Stimulated activated naive CD8-positive, alpha-beta T cell treated with anti-CD3 and anti-CD28 coated beads, Interleukin-15, Interleukin-2, amounts not matched to agents 100 U/mL and 50 U/mL, for 24 hours (primary cell): ENCODE measurements around the gene CTNNBIP1.

Source experiments
- ATAC-seq: fragments of 150-1000 bp; cut with Tn5 transposase; one replicate; pipeline ENCODE4 v1.10.0; 2021
- DNase-seq: peaks from one replicate; pipeline ENCODE4 v3.0.0; 2021

CTNNBIP1 gene

GRCh38 chr1:9853249-9853595, 56.8 kb downstream of the CTNNBIP1 start:
- DNase-seq (no peak), ATAC-seq (no peak)

- ATAC-seq: no peak
- no peak for DNase-seq
These were observed 57.4 kb downstream of the CTNNBIP1 start for GRCh38 chr1:9852410-9853248.

GRCh38 chr1:9852004-9852403, 58.1 kb downstream of the CTNNBIP1 start:
- no peak for DNase-seq
- no peak for ATAC-seq

GRCh38 chr1:9850442-9851162, 59.5 kb downstream of the CTNNBIP1 start:
- ATAC-seq: no peak
- no peak for DNase-seq

- no peak for DNase-seq
- ATAC-seq: no peak
These were observed 60.2 kb downstream of the CTNNBIP1 start for GRCh38 chr1:9849691-9850441.

- ATAC-seq (no peak), DNase-seq (no peak)
These were observed 62.0 kb downstream of the CTNNBIP1 start for GRCh38 chr1:9848022-9848421.

GRCh38 chr1:9847269-9847668, 62.8 kb downstream of the CTNNBIP1 start:
- ATAC-seq (no peak), DNase-seq (no peak)

GRCh38 chr1:9846611-9847171, 63.4 kb downstream of the CTNNBIP1 start:
- no peak for DNase-seq
- ATAC-seq: no peak

GRCh38 chr1:9845914-9846313, 64.2 kb downstream of the CTNNBIP1 start:
- DNase-seq (no peak), ATAC-seq (no peak)

GRCh38 chr1:9844756-9845155, 65.3 kb downstream of the CTNNBIP1 start:
- ATAC-seq: no peak

GRCh38 chr1:9844106-9844505, 66.0 kb downstream of the CTNNBIP1 start:
- ATAC-seq: no peak
- no peak for DNase-seq

More at GRCh38 chr1:9844756-9845155, 65.3 kb downstream of the CTNNBIP1 start:
- DNase-seq: no peak

- no peak for DNase-seq
- no peak for ATAC-seq
These were observed 66.5 kb downstream of the CTNNBIP1 start for GRCh38 chr1:9843576-9843945.

GRCh38 chr1:9842781-9843575, 67.1 kb downstream of the CTNNBIP1 start:
- no peak for DNase-seq
- ATAC-seq: no peak

GRCh38 chr1:9842073-9842711, 67.9 kb downstream of the CTNNBIP1 start:
- no peak for DNase-seq
- no peak for ATAC-seq

- no peak for ATAC-seq
- no peak for DNase-seq
These were observed 68.6 kb downstream of the CTNNBIP1 start for GRCh38 chr1:9841460-9841859.

- DNase-seq: no peak
- no peak for ATAC-seq
These were observed 69.9 kb downstream of the CTNNBIP1 start for GRCh38 chr1:9840176-9840575.

- DNase-seq (no peak), ATAC-seq (no peak)
These were observed 71.1 kb downstream of the CTNNBIP1 start for GRCh38 chr1:9838946-9839345.

GRCh38 chr1:9836632-9836960, 73.5 kb downstream of the CTNNBIP1 start:
- DNase-seq (no peak), ATAC-seq (no peak)

GRCh38 chr1:9835758-9836631, 74.1 kb downstream of the CTNNBIP1 start:
- DNase-seq: no peak
- ATAC-seq: no peak

GRCh38 chr1:9835404-9835757, 74.7 kb downstream of the CTNNBIP1 start:
- ATAC-seq: no peak
- DNase-seq: no peak

- DNase-seq: no peak
- no peak for ATAC-seq
These were observed 76.4 kb downstream of the CTNNBIP1 start for GRCh38 chr1:9833632-9834031.
